Measurements from ENCODE around the gene MOBP. TPM values are rescaled to one million over a fixed set of nuclear protein-coding genes. Genes with fewer than 3 reads are reported as not detected.

The MOBP gene
- total and polyA plus RNA-seq, 2 donors from 2014 or later: 0.16 TPM; not detected in 1

- FAIRE-seq: no peak
- H3K9ac ChIP-seq (ENCODE audit: low read length in 3 of 3): no peak overlapping the region
- no peak for DNase-seq
- no peak overlapping the region for H3K27ac ChIP-seq (ENCODE audit: low read depth in 2 of 2, low read length in 2 of 2)
- TF ChIP-seq, protein P1, sequence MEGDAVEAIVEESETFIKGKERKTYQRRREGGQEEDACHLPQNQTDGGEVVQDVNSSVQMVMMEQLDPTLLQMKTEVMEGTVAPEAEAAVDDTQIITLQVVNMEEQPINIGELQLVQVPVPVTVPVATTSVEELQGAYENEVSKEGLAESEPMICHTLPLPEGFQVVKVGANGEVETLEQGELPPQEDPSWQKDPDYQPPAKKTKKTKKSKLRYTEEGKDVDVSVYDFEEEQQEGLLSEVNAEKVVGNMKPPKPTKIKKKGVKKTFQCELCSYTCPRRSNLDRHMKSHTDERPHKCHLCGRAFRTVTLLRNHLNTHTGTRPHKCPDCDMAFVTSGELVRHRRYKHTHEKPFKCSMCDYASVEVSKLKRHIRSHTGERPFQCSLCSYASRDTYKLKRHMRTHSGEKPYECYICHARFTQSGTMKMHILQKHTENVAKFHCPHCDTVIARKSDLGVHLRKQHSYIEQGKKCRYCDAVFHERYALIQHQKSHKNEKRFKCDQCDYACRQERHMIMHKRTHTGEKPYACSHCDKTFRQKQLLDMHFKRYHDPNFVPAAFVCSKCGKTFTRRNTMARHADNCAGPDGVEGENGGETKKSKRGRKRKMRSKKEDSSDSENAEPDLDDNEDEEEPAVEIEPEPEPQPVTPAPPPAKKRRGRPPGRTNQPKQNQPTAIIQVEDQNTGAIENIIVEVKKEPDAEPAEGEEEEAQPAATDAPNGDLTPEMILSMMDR (IDR thresholded peaks at IDR 0.05; ENCODE audit: borderline replicate concordance, extremely low read depth, insufficient read depth): no peak
- H3K9me3 ChIP-seq (ENCODE audit: control insufficient read depth in 2 of 3, insufficient read depth in 1 of 3, low read length in 3 of 3): no peaks in the 10 kb centered on the region
- H3K4me1 ChIP-seq (ENCODE audit: control insufficient read depth in 2 of 3, insufficient read depth in 2 of 3, low read depth in 1 of 3, low read length in 3 of 3): no peaks in the 10 kb centered on the region
- no peaks in the 10 kb centered on the region for H3K36me3 ChIP-seq (ENCODE audit: control insufficient read depth in 2 of 3, insufficient read depth in 3 of 3, low read length in 3 of 3)
- no peaks in the 10 kb centered on the region for H3K27me3 ChIP-seq (ENCODE audit: control insufficient read depth, insufficient read depth, low read length)
- intact Hi-C loops (cut with DNase I): no loop called here
- H3K4me3 ChIP-seq (ENCODE audit: low read length in 3 of 3): no peak overlapping the region
Measured at GRCh38 chr3:39513791-39514369, 46.4 kb downstream of the MOBP start.

DNA sequence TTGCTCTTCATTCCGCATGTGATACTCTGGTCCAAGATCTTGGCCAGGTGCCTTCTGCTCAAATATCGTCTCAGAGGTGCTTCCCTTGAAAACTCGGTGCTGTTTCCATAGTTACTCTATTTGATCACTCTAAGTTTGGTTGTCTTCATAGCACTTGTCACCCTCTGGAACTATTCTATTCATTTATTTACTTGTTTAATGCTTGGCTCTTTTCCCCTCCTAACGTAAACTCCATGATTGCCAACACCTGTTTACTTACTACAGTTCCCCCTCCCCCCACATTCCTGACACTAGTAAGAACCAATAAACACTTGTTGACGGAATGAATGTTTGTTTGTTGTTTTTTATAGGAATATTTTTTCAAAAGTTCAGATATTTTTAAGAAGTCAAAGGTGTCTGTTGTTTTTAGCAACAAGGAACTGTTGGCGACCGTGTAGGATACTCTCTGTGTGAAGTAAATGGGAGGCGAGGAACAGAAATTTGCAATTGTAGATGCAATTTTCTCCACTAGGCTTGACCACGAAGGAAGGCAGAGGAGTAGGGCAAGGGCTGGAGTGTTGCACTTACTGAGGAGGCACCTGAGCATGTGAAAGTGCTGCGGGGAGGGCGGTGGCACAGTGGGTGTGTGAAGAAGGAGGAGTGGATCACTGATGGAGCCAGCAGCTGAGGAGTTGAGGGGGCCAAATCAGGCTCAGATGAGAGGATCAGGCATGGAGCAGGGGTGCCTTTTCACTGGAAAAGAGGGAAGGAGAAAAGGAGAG, 48.4 kb downstream of the MOBP start:
- intact Hi-C loops (cut with DNase I): no loop called here
- no peak for FAIRE-seq

DNA sequence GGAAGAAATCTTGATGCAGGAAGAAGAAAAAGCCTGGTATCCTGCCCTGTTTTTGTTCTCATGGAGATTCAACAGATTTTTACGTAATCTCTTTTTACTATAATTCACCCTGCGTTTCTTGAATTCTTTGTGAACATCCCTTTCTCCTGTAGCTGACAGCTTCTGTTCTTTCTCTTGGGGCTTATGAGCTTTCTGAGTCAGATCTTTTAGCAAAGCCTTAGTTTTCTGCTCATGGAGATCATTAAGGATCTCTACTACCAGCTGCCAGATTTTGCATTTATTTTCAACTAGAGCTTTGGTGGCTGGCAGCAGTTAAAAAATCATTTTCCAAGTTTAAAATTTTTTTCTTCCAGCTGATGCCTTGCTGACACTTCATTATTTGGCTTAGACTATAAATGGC, 51.6 kb downstream of the MOBP start:
- Histone ChIP-seq H3K9me3 (ENCODE audit: control insufficient read depth in 2 of 3, insufficient read depth in 1 of 3, low read length in 3 of 3) (peaks cover 0 to 4% (median 0%) of the 10 kb centered on the region in 3 donors), H3K9ac (ENCODE audit: low read length in 3 of 3) (no peak overlapping the region), H3K4me3 (ENCODE audit: low read length in 3 of 3) (no peak overlapping the region), H3K4me1 (ENCODE audit: control insufficient read depth in 2 of 3, insufficient read depth in 2 of 3, low read depth in 1 of 3, low read length in 3 of 3) (no peaks in the 10 kb centered on the region), H3K36me3 (ENCODE audit: control insufficient read depth in 2 of 3, insufficient read depth in 3 of 3, low read length in 3 of 3) (no peaks in the 10 kb centered on the region), H3K27ac (ENCODE audit: low read depth in 2 of 2, low read length in 2 of 2) (no peak overlapping the region), H3K27me3 (ENCODE audit: control insufficient read depth, insufficient read depth, low read length) (no peaks in the 10 kb centered on the region)
- no peak for FAIRE-seq
- TF ChIP-seq, protein P1 (IDR thresholded peaks at IDR 0.05; ENCODE audit: borderline replicate concordance, extremely low read depth, insufficient read depth): no peak
- no peak for DNase-seq
- intact Hi-C loops (cut with DNase I): no loop called here

More for the DNA sequence above, 48.4 kb downstream of the MOBP start:
- Histone ChIP-seq H3K9me3 (ENCODE audit: control insufficient read depth in 2 of 3, insufficient read depth in 1 of 3, low read length in 3 of 3) (no peaks in the 10 kb centered on the region), H3K4me1 (ENCODE audit: control insufficient read depth in 2 of 3, insufficient read depth in 2 of 3, low read depth in 1 of 3, low read length in 3 of 3) (no peaks in the 10 kb centered on the region), H3K36me3 (ENCODE audit: control insufficient read depth in 2 of 3, insufficient read depth in 3 of 3, low read length in 3 of 3) (no peaks in the 10 kb centered on the region), H3K27me3 (ENCODE audit: control insufficient read depth, insufficient read depth, low read length) (no peaks in the 10 kb centered on the region), H3K4me3 (ENCODE audit: low read length in 3 of 3) (no peak overlapping the region), H3K9ac (ENCODE audit: low read length in 3 of 3) (no peak overlapping the region), H3K27ac (ENCODE audit: low read depth in 2 of 2, low read length in 2 of 2) (no peak overlapping the region)
- no peak for DNase-seq
- TF ChIP-seq, protein P1 (IDR thresholded peaks at IDR 0.05; ENCODE audit: borderline replicate concordance, extremely low read depth, insufficient read depth): no peak
